Measurements from ENCODE around the gene TBC1D20.
"Not testable (repeated sequence)": the region's sequence is repeated elsewhere in the genome, so short reads cannot be mapped to it uniquely, and the experiment has no call there.

The TBC1D20 gene

DNA sequence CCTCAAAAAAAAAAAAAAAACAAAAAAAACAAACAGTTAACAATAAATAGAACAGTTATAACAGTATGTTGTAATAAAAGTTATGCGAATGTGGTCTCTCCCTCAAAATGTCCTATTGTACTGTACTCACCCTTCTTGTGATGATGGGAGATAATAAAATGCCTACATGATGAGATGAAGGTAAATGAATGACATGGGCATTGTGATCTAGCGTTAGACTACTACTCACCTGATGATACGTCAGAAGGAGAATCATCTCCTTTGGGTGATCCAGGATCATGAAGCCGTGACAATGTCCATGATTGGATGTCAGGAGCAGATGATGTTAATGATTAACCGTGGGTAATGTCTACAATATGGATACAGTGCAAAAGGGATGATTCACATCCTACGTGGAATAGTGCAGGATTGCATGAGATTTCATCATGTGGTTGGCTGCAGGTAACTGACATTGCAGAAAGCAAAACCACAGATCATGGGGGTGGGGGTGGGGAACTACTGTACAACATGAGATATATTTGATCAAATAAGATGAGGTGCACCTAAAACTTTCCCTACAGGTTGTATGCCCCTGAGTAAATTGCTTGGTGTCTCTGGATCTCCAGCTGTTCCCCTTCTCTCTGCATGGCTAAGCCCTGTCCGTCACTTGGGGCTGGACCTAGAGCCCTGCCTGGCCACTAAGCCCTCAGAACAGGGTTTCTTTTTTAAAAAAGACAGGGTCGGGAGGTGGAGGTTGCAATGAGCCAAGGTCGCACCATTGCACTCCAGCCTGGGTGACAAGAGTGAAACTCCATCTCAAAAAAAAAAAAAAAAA lies 60.4 kb downstream of the TBC1D20 start:
- no peak for DNase-seq (ENCODE audit: low read depth, low spot score)

- no peak for DNase-seq (ENCODE audit: low read depth, low spot score)
These were observed 61.7 kb downstream of the TBC1D20 start for GRCh38 chr20:400454-401275.

- no peak for DNase-seq (ENCODE audit: low read depth, low spot score)
These were observed 62.2 kb downstream of the TBC1D20 start for GRCh38 chr20:400128-400453.

DNA sequence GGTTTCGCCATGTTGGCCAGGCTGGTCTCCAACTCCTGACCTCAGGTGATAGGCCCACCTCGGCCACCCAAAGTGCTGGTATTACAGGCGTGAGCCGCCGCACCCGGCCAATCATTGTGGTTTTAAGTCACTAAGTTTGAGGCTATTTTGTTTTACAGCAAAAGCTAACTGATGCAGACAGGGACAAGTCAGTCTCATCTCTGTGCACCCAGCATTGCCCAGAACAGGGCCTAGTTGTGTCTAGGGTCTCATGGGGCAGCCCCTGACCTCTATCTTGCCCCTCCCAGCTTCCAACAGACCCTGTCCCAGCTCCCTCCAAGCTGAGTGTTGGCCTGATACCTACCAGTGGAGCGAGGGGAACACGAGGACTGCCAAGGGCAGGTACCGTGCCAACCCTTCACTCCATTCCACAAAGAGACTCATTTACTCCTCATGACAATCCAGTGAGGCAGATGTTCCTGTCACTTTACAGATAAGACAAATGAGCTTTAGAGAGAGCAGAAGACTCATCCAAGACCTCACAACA lies 63.1 kb downstream of the TBC1D20 start:
- DNase-seq (ENCODE audit: low read depth, low spot score), result no peak

- no peak for DNase-seq (ENCODE audit: low read depth, low spot score)
These were observed 64.7 kb downstream of the TBC1D20 start for GRCh38 chr20:397432-398237.

GRCh38 chr20:396619-397431 lies 65.5 kb downstream of the TBC1D20 start:
- DNase-seq (ENCODE audit: low read depth, low spot score), result no peak

GRCh38 chr20:396252-396618 lies 66.1 kb downstream of the TBC1D20 start:
- no peak for DNase-seq (ENCODE audit: low read depth, low spot score)

GRCh38 chr20:393296-393695 lies 69.0 kb downstream of the TBC1D20 start:
- DNase-seq (ENCODE audit: low read depth, low spot score), result not testable (repeated sequence)

GRCh38 chr20:391041-391711 lies 71.2 kb downstream of the TBC1D20 start:
- DNase-seq (ENCODE audit: low read depth, low spot score), result no peak

- DNase-seq (ENCODE audit: low read depth, low spot score), result no peak
These were observed 73.1 kb downstream of the TBC1D20 start for GRCh38 chr20:389220-389619.

DNA sequence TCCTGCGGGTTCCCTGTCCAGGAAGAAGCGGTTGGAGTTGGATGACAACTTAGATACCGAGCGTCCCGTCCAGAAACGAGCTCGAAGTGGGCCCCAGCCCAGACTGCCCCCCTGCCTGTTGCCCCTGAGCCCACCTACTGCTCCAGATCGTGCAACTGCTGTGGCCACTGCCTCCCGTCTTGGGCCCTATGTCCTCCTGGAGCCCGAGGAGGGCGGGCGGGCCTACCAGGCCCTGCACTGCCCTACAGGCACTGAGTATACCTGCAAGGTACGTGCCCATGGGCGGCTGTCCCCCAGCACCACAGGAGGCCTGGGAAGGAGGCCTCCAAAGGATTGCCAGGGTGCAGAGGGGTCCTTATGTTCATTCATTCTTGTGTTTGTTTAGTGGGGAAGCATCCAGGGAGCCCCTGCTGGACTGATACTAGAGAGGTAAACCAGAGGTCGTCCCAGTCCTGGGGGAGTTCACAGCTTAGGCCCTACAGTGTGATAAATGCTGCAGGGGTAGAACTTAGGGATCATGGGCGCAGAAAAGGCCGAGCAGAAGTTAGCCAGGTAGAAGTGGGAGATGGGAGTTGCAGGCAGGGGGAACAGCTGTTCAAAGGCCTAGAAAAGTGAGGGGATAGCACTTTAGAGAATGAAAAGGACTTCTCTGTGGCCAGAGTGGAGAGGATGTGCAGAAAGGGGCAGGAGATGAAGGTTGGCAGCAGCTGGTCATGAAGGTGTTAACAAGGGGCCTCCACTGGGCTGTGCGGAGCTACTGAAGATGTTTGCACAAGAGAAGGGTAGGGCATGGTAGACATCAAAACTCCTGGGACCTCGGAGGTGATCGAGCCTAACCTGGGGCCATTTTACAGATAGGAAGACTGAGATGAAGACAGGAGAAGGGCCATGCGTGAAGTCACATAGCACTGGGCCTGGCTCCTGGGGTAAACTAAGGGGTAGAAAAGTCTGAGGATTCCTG lies 74.0 kb downstream of the TBC1D20 start:
- no peak for DNase-seq (ENCODE audit: low read depth, low spot score)

DNA sequence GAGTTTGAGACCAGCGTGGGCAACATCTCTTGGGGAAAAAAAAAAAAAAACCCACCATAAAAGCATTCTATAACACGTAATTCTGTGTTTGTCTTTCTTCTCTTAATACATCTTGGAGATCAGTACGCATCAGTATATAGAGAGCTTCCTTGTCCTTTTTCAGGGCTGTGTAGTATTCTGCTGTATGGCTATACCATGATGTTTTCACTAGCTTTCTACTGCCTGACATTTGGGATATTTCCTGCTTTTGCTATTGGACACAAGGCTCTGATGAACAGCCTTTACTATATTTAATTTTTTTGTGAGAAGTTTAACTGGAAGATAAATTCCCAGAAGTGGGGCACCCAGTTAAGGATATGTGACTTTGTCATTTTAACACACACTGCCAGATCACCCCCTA lies 74.8 kb downstream of the TBC1D20 start:
- no peak for DNase-seq (ENCODE audit: low read depth, low spot score)

DNA sequence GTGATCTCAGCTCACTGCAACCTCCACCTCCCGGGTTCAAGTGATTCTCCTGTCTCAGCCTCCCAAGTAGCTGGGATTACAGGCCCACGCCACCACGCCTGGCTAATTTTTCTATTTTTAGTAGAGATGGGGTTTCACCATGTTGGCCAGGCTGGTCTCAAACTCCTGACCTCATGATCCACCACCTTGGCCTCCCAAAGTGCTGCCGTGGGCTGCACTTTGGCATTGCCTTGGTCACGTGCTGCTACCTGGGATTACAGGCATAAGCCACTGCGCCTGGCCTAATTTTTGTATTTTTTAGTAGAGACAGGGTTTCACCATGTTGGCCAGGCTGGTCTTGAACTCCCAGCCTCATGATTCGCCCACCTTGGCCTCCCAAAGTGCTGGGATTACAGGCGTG lies 75.7 kb downstream of the TBC1D20 start:
- not testable (repeated sequence) for DNase-seq (ENCODE audit: low read depth, low spot score)

Measured in brain pericyte (primary cell).